ENCODE data around the gene NUP93. TPM values are rescaled to one million over a fixed set of nuclear protein-coding genes. Genes with fewer than 3 reads are reported as not detected.

Gene NUP93
- total and polyA plus RNA-seq, 2 of the 8 experiments (the other 6 are each of a cell fraction or from before 2014, with no cell fraction given) = 147 to 201 TPM

DNA sequence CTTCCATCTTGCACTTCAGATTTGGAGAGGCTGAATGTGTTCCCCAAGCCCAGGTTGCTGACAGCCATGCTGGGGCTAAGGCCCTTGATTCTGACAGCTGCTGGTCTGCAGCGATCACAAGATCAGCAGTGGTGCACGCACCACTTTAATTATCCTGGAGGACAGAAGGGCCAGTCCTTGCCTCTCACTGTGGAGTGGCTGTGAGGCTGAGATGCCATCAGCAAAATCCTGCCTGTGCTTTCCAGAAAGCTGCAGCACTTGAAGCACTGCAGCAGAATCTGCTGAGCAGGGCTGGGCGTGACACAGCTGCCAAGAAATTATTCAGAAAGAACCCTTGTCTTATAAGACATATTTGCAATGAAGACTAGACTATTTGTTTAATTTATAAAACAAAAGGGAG is 37.1 kb downstream of the NUP93 start (continued):
- TF ChIP-seq, protein P1, sequence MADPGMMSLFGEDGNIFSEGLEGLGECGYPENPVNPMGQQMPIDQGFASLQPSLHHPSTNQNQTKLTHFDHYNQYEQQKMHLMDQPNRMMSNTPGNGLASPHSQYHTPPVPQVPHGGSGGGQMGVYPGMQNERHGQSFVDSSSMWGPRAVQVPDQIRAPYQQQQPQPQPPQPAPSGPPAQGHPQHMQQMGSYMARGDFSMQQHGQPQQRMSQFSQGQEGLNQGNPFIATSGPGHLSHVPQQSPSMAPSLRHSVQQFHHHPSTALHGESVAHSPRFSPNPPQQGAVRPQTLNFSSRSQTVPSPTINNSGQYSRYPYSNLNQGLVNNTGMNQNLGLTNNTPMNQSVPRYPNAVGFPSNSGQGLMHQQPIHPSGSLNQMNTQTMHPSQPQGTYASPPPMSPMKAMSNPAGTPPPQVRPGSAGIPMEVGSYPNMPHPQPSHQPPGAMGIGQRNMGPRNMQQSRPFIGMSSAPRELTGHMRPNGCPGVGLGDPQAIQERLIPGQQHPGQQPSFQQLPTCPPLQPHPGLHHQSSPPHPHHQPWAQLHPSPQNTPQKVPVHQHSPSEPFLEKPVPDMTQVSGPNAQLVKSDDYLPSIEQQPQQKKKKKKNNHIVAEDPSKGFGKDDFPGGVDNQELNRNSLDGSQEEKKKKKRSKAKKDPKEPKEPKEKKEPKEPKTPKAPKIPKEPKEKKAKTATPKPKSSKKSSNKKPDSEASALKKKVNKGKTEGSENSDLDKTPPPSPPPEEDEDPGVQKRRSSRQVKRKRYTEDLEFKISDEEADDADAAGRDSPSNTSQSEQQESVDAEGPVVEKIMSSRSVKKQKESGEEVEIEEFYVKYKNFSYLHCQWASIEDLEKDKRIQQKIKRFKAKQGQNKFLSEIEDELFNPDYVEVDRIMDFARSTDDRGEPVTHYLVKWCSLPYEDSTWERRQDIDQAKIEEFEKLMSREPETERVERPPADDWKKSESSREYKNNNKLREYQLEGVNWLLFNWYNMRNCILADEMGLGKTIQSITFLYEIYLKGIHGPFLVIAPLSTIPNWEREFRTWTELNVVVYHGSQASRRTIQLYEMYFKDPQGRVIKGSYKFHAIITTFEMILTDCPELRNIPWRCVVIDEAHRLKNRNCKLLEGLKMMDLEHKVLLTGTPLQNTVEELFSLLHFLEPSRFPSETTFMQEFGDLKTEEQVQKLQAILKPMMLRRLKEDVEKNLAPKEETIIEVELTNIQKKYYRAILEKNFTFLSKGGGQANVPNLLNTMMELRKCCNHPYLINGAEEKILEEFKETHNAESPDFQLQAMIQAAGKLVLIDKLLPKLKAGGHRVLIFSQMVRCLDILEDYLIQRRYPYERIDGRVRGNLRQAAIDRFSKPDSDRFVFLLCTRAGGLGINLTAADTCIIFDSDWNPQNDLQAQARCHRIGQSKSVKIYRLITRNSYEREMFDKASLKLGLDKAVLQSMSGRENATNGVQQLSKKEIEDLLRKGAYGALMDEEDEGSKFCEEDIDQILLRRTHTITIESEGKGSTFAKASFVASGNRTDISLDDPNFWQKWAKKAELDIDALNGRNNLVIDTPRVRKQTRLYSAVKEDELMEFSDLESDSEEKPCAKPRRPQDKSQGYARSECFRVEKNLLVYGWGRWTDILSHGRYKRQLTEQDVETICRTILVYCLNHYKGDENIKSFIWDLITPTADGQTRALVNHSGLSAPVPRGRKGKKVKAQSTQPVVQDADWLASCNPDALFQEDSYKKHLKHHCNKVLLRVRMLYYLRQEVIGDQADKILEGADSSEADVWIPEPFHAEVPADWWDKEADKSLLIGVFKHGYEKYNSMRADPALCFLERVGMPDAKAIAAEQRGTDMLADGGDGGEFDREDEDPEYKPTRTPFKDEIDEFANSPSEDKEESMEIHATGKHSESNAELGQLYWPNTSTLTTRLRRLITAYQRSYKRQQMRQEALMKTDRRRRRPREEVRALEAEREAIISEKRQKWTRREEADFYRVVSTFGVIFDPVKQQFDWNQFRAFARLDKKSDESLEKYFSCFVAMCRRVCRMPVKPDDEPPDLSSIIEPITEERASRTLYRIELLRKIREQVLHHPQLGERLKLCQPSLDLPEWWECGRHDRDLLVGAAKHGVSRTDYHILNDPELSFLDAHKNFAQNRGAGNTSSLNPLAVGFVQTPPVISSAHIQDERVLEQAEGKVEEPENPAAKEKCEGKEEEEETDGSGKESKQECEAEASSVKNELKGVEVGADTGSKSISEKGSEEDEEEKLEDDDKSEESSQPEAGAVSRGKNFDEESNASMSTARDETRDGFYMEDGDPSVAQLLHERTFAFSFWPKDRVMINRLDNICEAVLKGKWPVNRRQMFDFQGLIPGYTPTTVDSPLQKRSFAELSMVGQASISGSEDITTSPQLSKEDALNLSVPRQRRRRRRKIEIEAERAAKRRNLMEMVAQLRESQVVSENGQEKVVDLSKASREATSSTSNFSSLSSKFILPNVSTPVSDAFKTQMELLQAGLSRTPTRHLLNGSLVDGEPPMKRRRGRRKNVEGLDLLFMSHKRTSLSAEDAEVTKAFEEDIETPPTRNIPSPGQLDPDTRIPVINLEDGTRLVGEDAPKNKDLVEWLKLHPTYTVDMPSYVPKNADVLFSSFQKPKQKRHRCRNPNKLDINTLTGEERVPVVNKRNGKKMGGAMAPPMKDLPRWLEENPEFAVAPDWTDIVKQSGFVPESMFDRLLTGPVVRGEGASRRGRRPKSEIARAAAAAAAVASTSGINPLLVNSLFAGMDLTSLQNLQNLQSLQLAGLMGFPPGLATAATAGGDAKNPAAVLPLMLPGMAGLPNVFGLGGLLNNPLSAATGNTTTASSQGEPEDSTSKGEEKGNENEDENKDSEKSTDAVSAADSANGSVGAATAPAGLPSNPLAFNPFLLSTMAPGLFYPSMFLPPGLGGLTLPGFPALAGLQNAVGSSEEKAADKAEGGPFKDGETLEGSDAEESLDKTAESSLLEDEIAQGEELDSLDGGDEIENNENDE (IDR thresholded peaks at IDR 0.05; ENCODE audit: insufficient replicate concordance, low read length) = no peak
- TF ChIP-seq YY1 (IDR thresholded peaks at IDR 0.05; ENCODE audit: low read depth, low read length) (no peak), CBX5 (IDR thresholded peaks at IDR 0.05; ENCODE audit: low read depth, low read length) (no peak), RNF2 (IDR thresholded peaks at IDR 0.05; ENCODE audit: borderline replicate concordance, low read depth, low read length, missing control alignments, poor library complexity, severe bottlenecking) (no peak)

Data from H1 (cell line).